ENCODE results near the gene NTHL1.
A peak's percentile ranks its signal among the peaks of the same experiment; 100 is the strongest.
"Not testable (repeated sequence)": the region's sequence is repeated elsewhere in the genome, so short reads cannot be mapped to it uniquely, and the experiment has no call there.

The NTHL1 gene

GRCh38 chr16:2027024-2028010, 20.3 kb downstream of the NTHL1 start:
- no peak for DNase-seq

- DNase-seq = no peak
These were observed 21.1 kb downstream of the NTHL1 start, which contains the start of gene NHERF2 for GRCh38 chr16:2026461-2027023. NHERF2 (plus strand) TSS chr16:2026902; CDS start chr16:2027006, 104 bp downstream.

- no peak for DNase-seq
These were observed 21.7 kb downstream of the NTHL1 start for GRCh38 chr16:2025878-2026460.

GRCh38 chr16:2025251-2025650, 22.4 kb downstream of the NTHL1 start:
- no peak for DNase-seq

- no peak for DNase-seq
These were observed 23.6 kb downstream of the NTHL1 start for GRCh38 chr16:2024032-2024420.

GRCh38 chr16:2023092-2024031, 24.3 kb downstream of the NTHL1 start:
- DNase-seq = peak; percentile 96

- DNase-seq = peak; percentile 31
These were observed 24.9 kb downstream of the NTHL1 start for GRCh38 chr16:2022723-2023091.

- DNase-seq = no peak
These were observed 27.5 kb downstream of the NTHL1 start for GRCh38 chr16:2019921-2020831.

- DNase-seq = no peak
These were observed 28.1 kb downstream of the NTHL1 start, which contains the start of gene NPW for GRCh38 chr16:2019518-2019920. NPW (plus strand) TSS chr16:2019785.

- no peak for DNase-seq
These were observed 31.2 kb downstream of the NTHL1 start for GRCh38 chr16:2016407-2016922.

GRCh38 chr16:2015947-2016208, 31.8 kb downstream of the NTHL1 start:
- DNase-seq = no peak

GRCh38 chr16:2015117-2015946, 32.3 kb downstream of the NTHL1 start:
- DNase-seq = no peak

GRCh38 chr16:2013527-2013926, 34.1 kb downstream of the NTHL1 start:
- no peak for DNase-seq

GRCh38 chr16:2011726-2012125, 35.9 kb downstream of the NTHL1 start:
- not testable (repeated sequence) for DNase-seq

GRCh38 chr16:2009791-2010510, 37.7 kb downstream of the NTHL1 start, which contains the start of gene ZNF598:
ZNF598 (minus strand) TSS chr16:2009821.
- peak; percentile 89 for DNase-seq

GRCh38 chr16:2009164-2009711, 38.4 kb downstream of the NTHL1 start:
- DNase-seq = peak; percentile 23

- DNase-seq = peak; percentile 59
These were observed 38.9 kb downstream of the NTHL1 start for GRCh38 chr16:2008631-2009163.

GRCh38 chr16:2008009-2008526, 39.6 kb downstream of the NTHL1 start:
- peak; percentile 64 for DNase-seq

Measured in activated CD4-positive, alpha-beta T cell treated with anti-CD3 and anti-CD28 coated beads, Interleukin-10, Interleukin-2, amounts not matched to agents 100 ng/mL and 50 ng/mL, durations not matched to agents 16 hours and 8 hours (primary cell).